ENCODE results near the gene NARS2.

- TF ChIP-seq EZH2phosphoT487 (conservative IDR thresholded peaks at IDR 0.05; ENCODE audit: low read length) (no peak), CTCF (IDR thresholded peaks at IDR 0.05; ENCODE audit: insufficient read depth, low read length, poor library complexity, severe bottlenecking) (no peak)
These were observed 123.1 kb downstream of the NARS2 start for GRCh38 chr11:78451371-78452150.

All from SU-DHL-6 (cell line).